Right forelimb (tissue), 1 donor: ENCODE measurements around the gene C9orf85.

Experiments used
- DNase-seq: peaks from one replicate; pipeline ENCODE4 v3.0.0-alpha.2; 2018

C9orf85 gene

DNA sequence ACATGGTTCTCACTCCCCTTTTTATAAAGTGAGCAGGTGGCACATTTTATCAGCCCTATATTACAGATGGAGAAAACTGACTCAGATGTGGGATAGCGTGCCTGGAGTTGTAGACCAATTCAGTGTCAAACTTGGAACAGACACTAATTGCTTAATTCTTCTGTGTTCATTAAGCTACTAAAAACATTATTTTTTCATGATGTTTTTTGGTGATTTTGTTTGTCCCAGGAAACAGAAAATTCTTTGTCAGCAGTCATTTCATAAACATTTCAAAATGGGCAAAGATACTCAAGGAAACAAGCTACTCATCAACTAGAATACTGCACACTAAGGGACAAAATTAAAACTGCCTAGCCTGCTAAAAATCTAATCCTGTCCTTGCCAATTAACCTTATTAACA lies 2.6 kb upstream of the C9orf85 start:
- DNase-seq, result no peak

DNA sequence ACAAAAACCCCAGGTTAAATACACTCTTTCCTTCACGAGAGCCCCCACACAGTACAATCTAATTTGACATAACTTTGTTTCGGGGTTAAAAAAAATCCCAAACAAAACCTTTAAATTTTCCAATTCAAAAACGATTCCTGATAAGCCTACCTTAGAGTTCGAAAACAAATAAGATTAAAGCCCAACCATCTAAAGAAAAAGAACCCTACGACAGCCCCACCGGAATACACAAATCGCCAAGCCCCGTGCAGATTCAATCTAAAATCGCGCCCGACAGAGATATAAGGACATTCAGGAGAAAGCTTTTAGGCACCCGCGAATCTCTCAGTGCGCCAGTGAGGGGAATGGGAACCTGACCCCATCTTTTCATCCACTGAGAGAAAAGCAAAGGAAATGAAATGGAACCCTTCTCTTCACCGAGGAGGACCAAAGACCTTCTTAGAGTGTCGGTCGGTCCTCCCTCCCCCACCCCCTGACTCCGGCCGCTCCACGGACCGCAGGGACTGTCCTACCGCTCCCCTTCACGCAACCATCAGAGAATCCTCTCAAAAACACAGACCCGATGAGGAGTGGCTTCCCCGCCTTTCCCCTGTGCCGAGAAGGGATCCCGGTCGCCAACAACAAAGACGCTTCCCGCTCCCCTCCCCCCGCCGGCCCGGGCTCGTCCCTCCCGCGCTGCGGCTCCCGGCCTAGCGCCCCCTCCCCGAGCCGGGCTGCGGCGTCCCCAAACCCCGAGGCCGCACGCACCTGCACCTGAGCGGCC lies 1.4 kb upstream of the C9orf85 start:
- DNase-seq, result peak; percentile 82

DNA sequence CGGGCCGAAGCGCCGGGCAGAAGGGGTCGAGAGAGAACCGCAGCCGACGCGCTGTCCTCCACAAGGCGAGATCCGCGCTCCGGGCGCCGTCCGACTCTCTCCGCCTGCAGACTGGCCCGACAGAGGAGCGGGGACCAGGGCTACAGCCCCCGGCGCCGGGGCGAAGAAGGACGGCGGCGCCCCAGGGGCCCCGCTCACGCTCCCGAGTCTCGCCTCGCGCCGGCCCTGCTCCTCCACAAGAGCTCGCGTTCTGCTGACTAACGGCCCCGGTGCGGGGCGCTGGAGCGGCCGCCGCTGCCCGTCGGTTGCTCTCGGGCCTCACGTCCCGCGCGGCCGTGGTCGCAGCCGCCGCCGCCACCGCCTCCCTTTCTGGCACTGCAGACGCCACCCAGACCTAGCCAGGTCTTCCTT lies 784 bp upstream of the C9orf85 start:
- no peak for DNase-seq

DNA sequence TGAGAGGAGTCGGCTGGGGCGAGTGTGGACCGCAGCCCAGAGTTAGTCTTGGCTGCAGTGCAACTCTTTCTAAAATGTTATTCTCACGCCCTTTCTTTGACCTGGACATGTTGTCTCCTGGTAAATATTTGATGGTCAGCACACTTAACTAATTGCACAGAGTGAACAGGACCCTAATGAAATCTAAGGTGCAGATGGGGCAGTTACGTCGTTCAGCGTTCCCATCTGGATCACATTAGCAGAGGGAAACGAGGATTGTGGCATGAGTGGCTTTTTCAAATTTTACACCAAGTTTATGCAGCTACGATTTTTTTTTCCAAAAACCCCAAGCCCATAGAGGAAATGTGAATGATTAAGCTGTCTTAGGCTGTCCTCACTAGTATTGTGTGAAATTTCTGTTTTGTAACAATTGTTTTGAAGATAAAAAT lies 483 bp downstream of the C9orf85 start:
- no peak for DNase-seq

DNA sequence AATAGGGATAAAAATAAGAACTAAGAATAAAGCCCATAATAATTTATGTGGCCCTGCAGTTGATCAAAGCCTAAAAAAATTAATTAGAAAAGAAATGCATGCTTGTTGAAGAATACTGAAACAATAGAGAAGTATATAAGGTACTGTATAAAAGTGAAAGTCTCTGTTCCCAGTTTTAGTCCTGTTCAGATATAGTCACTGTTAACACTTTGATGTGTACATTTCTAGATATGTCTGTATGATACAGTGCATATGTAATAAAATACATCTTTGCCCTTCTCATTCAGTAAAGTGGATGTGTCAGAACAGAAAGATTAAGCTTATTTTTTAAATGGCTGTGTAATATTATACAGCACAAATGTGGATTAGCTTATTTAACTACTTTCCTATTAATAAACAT lies 4.1 kb downstream of the C9orf85 start:
- DNase-seq, result no peak

DNA sequence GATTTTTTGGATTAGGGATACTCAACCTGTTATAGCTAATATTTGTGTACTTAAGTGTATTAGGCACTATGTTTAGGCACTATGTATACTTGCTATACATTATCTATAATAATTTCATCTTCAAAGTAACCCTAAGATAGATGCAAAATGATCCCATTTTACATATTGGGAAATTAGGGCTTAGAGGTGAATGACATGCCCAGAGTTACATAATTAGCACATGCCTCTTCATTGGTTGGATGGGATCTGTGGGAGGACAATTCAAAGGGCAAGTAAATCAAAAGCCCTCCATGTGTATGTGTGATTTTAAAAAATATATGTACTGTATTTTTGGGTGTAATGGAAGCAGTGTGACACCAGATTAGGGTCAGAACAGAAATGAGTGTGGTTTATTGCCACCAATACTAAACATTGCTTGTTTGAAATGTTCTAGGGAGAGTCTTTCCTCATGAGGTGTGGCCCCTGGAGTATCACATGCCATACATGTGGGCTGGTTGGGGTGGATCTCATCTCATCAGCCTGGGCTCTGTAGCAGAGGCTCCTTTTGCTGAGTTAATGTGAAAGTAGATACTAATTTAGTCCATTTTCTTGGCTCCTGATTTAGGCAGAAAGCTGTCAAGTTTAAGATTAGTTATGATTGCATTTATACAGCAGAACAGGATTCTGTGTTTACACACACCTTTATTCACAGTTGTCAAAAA lies 5.5 kb downstream of the C9orf85 start:
- no peak for DNase-seq

DNA sequence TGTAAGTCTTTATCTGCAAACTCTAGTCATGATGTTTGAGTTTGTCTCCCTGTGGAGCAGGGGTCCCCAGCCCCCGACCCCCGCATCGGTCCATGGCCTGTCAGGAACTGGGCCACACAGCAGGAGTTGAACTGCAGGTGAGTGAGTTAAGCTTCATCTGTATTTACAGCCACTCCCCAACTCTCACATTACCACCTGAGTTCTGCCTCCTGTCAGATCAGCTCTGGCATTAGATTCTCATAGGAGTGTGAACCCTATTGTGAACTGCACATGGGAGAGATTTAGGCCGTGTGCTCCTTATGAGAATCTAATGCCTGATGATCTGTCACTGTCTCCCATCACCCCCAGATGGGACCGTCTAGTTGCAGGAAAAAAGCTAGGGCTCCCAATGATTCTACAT lies 7.0 kb downstream of the C9orf85 start:
- no peak for DNase-seq

DNA sequence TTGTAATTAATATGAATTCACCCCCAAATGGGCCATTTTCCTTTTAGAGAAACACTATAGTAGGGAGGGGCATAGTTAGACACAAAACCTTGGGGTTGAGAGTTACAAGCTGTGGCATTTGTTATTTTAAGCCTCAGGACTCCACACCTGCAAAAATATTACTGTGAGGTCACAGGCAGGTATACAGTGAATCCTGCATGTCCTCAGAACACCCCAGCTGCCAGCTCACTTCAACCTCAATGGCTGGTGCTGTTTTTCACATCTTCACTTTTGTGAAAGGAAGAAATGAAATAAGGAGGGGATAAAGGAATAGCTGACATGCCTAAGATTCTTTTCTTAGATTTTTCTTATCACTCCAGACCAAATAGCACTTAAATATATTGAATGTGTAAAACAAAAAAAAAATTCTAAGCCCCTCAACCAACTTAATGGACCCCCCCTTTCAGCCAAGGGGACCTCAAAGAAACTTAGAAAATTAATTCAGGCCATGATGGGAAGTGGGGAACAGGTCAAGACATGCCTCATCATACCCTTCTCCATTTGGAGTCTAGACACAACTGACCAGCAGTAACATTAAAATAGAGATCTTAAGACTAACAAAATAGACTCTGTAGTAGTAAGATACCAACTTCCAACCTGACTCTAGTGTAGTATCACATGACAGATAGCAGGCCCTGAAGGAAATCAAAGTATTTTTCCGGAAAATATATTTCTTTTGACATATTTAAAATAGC lies 9.2 kb downstream of the C9orf85 start:
- DNase-seq, result no peak

DNA sequence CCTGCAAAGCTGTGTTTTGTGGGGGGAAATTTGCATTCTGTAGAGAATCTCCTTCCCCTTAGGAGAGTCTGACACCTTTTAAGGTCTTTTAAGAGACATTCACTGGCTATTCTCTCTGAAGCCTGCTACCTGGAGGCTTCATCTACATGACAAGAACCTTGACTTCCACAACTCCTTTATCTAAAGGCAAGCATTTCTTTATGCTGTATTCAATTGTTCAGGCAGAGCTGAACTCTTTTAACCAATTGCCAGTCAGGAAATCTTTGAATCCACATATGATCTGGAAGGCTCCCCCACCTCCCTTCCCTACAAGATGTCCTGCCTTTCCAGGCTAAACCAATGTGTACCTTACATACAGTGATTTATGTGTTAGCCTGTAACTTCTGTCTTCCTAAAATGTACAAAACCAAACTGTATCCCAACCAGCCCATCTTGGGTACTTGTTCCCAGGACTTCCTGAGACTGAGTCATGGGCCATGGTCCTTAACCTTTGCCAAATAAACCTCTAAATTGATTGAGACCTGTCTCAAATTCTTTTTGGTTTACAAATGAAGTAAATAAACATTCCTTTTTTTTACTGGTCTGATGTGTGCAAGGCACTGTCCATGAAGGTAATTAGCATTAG lies 9.9 kb downstream of the C9orf85 start:
- no peak for DNase-seq

DNA sequence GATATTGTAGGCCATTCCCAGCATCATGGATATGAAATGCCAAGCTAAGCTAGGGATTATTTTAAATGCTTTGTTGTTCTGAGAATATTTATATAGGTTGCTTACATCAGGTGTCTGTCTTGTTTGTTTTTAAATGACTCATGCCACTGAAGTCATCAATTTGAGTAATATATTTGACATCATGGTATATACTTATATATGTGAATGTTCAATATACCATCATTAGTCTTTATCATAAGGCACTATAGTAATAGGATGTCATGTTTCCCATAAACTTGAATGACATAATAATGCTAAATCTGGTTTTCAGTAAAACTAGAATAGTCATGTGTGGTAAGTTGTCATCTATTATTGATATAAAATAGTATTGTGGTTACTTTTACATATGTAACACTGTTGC lies 13.1 kb downstream of the C9orf85 start:
- DNase-seq, result no peak

DNA sequence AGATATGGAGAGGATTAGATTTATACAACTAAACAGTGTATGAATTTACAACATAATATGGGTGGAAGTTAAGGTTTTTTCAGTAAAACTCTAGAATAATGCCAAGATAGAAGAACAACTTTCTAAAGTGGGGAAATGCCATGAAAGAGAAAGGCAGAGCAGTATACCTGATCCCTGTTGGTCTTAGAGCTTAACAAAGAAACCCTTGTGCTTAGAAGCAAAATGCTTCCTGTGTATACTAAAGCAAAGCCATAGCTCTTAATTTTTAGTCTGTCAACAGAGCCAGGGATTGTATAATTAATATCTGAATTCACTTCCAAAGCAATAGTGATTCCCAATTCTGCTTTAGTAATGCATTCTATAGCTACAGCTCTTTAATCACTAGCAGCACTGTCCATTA lies 14.4 kb downstream of the C9orf85 start:
- DNase-seq, result no peak

DNA sequence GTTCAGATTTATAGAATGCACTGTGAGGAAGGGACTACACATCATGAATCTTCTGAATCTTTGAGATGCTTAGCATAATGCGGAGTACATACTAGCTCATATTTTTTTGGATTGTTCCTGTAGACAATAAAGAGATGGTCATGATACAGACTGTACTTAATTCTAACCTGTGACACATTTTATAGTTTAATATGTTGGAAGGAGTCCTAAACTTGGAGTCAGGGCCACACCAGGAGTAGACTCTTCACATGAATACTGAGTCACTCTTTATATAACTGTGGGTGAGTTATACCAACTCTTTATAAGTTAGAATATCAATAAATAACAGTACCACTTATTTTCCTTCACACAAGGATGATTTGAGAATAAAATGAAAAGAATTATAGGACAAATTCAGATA lies 16.9 kb downstream of the C9orf85 start:
- no peak for DNase-seq

DNA sequence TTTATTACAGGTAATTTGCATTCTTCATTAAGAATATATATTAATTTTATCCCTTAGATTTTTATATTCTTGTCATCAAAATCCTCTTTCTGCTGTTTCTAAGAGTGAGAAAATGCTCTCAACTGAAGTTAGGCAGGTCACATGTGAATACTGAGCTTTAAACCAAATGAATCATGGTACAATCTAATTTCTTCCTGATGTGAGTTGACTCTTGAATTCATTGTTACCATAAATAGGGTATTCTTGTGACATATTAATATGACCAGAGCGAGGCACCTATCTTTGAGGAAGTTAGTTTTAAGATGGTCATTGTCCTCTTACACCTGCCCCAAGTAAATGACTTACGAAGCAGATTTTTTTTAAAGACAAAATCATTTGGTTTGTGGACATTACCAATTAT lies 17.4 kb downstream of the C9orf85 start:
- DNase-seq, result no peak

DNA sequence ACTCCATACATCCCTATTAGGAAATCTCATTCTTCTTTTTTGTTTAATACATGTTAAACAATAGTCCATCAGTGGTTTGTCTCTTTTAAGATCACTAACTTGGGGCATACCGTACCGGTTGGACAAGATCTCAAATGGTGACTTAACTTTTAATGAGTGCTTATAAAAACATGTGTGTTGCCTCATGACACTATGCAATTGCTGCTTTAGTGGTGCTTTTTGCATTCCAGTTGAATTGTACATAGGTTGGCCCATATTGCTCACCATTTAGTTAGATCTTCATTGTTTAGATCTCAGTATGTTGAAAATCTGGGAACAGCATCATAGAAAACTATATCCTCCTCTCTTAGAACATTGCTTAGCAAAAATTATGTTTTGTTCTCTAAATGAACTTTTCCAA lies 17.8 kb downstream of the C9orf85 start:
- no peak for DNase-seq

DNA sequence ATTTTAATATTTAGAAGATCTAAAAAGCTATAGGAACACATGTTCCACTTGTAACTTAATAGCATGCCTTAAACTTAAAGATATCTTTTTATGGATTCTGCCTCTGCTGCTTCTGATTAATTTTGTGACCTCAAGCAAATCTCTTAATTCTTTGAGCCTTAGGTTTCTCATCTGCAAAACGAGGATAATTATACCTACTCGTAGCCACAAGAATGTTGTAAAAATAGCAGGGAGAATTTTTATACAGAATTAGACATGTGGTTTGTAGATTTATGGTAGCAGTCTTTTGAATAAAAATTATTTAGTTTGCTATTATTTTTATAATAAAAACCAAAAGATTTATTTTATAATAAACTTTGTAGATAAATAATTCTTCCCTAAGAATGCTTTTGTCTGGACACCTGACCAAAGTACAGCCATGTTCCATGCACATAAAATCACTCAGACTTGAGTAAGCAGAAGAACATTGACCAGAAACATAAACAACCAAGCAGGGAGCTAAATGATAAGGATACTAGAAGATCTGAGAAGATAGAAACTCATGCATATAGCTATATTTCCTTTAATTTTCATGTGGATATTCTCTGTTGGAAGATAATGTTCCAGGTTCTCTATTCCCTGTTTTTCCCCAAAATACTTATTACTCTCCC lies 18.5 kb downstream of the C9orf85 start:
- no peak for DNase-seq

DNA sequence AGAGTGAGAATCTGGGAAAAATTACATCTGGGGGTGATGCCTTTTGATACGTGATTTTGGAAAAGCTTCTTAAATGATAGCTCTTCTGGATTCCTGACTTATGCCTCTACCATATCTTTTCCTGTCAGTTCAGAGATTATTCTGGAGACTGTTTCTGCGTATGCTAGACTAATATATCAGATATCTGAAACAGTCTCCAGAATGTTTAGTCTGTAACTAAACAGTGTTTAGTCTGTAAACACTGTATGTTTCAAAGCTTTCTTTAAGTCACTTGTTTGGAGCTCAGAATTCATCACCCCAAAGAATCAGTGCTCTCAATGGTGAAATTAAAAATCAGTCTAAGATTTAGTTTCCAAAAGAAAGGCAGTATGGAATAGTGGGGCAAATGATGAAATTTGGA lies 19.7 kb downstream of the C9orf85 start:
- no peak for DNase-seq

DNA sequence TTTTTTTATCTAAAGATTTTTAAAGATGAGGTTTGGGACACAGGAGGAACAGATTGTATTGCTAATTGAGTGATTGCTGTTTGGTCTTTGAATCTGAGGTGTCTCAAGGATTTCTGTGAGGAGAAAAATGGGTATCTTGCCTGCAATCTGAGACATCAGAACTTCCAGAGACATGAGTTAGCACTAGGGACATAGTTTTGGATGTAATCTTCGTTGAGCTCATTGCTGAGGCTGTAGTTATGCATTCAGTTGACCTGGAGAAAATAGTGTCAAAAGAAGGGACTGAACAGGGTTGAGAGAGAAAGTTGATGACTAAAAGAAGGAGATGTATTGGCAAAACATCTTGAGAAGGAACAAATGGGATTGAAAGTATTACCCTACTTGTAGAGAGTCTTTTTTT lies 24.6 kb downstream of the C9orf85 start:
- DNase-seq, result no peak

DNA sequence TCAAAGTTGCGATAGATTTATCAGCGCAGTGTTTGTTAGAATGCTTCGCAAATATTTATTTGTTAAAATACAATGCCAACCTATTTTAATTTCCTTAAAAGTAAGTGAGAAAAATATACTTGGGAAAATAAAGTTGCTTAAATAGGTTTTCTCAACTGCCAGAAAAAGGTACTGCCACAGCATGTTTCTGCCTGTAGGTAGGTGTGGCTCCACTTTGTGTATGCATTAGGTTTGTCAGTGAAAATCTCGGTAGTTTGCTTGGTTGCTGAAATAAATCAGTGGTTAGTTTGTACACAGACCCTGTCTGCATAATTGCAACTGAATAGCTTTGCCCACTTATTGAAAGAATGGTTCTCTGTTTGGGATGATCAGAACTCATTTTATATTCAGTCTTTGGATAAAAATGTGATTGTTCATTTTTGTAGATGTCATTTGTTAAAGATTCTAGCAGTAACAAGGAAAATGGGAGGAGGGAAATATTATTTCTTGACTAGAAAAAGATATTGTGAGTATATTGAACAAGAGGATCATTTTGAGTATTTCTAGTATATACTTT lies 25.7 kb downstream of the C9orf85 start:
- DNase-seq, result no peak

DNA sequence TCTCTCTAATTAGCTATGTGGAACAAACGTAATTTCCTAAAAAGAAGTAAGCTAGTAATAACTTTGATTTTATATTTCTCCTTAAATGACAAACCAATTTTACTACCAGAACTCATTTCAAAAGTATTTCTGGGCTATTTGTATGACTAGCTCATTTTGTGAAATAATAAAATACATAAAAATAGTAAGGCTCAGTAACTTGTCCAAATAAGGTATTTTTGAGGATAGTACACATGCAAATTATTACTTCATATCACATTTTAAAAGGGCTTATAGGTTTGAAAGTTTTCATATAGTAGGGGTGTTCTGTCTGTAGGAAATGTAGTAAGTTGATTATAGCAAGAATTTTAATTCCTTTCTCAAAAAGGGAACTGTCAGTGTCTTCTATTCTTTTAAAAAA lies 26.5 kb downstream of the C9orf85 start:
- no peak for DNase-seq

DNA sequence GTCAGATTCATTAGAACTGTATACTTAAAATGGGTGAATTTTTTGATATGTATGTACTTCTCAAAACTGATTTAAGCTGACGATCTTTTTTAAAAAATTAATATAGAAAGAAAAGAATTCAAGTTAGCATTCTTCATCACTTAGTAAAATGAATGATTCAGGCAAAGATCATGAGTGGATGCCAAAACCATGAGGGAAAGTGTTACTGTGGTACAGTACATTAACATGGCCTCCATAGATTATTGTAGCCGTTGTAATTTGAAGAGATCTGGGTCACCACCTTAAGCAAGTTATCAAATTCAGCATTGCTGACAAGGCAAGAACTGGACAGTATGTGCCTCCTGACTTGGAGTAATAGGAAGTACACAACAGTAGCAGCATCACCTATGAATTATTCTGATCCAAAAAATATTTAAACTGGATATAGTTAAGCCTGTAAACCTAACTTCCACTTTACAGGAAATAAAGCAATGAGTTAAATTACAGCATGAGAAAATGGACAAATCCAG lies 29.7 kb downstream of the C9orf85 start:
- DNase-seq, result no peak

DNA sequence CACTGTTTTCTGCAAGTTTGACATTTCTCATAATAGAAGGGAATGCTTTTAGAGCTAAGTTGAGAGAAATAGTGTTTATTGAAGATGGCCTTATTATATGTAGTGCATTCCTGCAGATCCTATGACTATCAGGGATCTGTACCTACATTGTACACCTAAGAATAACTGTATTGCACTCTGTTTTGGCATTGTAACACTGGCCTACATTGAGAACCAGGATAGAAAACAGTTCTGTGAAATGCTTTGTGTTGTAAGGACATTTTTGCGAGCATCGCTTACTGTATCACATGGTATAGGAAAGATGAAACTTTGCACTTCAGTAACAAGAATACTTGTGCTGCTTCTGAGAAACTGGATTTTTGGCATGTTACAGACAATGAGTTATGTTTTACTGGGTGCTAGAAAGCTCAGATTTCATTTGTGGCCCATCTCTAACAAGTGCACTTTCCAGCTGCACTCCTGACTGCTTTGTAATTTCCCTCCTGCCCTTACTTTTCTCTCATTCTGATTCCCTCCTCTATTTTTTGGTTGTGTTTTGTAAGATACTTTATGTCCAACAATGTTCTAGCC lies 30.6 kb downstream of the C9orf85 start:
- no peak for DNase-seq

DNA sequence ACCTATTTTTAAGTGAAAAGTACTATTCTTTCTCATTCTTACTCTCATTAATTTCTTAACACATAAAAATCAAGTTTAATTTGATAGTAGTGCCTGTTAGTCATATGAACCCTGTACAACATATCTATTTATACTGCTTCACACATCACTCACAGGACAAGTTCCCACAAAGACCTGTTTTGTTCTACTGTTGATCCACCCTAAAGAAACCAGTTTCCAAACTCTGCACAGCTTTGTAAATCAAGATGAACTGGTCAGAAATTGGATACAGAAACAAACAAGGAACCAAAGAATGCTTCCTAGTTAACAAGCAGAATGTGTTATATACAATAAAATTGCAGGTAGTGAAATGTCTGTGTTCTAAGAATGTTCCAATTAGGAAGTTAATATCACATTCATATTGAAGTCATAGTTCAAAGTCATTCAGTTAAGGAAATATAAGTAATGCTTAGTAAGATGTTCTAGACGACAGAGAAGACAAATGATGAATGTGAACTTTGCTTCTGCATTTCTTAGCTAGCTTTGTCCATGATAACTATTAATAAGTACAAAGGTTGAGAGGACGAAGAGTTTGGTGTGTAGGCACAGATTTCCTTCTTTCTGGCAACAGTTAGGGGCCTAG lies 33.4 kb downstream of the C9orf85 start:
- DNase-seq, result no peak
